Common myeloid progenitor, CD34-positive (primary cell): ENCODE measurements around the gene CNGA4.

Experiments used
- CTCF ChIA-PET: fragments of 350-600 bp; sonication (Branson Sonifier 250); formaldehyde crosslinking; loops from one replicate; lab custom pipeline; 2021; ENCODE audit warnings: antibody characterized with exemption; lab: Charles Lee
- POLR2A ChIA-PET: fragments of 350-600 bp; sonication (Branson Sonifier 250); formaldehyde crosslinking; loops from one replicate; lab custom pipeline; 2021; ENCODE audit warnings: antibody characterized with exemption; lab: Charles Lee
- DNase-seq, 3 donors: peaks; one replicate each; pipeline versions ENCODE4 v3.0.0 to v3.0.0-alpha.2; 2013
- H3K27ac ChIP-seq, 2 experiments: 1 replicate in 1 of 2; 2 replicates in 1 of 2; pipeline ENCODE4 v1.7.0; 2013; ENCODE audit warnings: inconsistent platforms in 2 of 2, low read length in 2 of 2, mild to moderate bottlenecking in 2 of 2, low read depth in 1 of 2, moderate library complexity in 1 of 2; ENCODE audit not compliant: severe bottlenecking in 2 of 2, insufficient read depth in 1 of 2, poor library complexity in 1 of 2
- H3K27me3 ChIP-seq, 5 experiments: replicated peaks in 2 of 5; 1 replicate in 3 of 5; 2 replicates in 2 of 5; pipeline versions ENCODE4 v1.6.1 to v1.7.0; 2013; ENCODE audit warnings: low read length in 4 of 5, mild to moderate bottlenecking in 2 of 5, moderate library complexity in 2 of 5, inconsistent platforms in 1 of 5; ENCODE audit not compliant: insufficient read depth in 5 of 5, control insufficient read depth in 4 of 5
- H3K36me3 ChIP-seq, 4 experiments: 1 replicate in 2 of 4; 2 replicates in 2 of 4; pipeline versions ENCODE4 v1.6.1 to v1.7.0; 2013; ENCODE audit warnings: low read length in 3 of 4, control low read depth in 1 of 4, mild to moderate bottlenecking in 1 of 4; ENCODE audit not compliant: control insufficient read depth in 4 of 4, insufficient read depth in 4 of 4
- H3K4me1 ChIP-seq, 4 experiments: 1 replicate in 3 of 4; 2 replicates in 1 of 4; pipeline versions ENCODE4 v1.6.1 to v1.7.1; 2013; ENCODE audit warnings: low read length in 3 of 4, mild to moderate bottlenecking in 3 of 4, control low read depth in 1 of 4, inconsistent platforms in 1 of 4, moderate library complexity in 1 of 4; ENCODE audit not compliant: control insufficient read depth in 4 of 4, insufficient read depth in 4 of 4; ENCODE audit errors: control extremely low read depth in 1 of 4
- H3K4me3 ChIP-seq, 7 experiments: 1 replicate in 4 of 7; 2 replicates in 3 of 7; pipeline versions ENCODE4 v1.5.1 to v1.7.0; 2013; ENCODE audit warnings: mild to moderate bottlenecking in 7 of 7, low read length in 6 of 7, moderate library complexity in 6 of 7, inconsistent platforms in 2 of 7, low read depth in 2 of 7, control low read depth in 1 of 7; ENCODE audit not compliant: insufficient read depth in 4 of 7, control insufficient read depth in 1 of 7; ENCODE audit errors: extremely low read depth in 1 of 7
- H3K9me3 ChIP-seq, 5 experiments: 1 replicate in 4 of 5; 2 replicates in 1 of 5; pipeline versions ENCODE4 v1.6.1 to v1.7.1; 2013; ENCODE audit warnings: low read length in 4 of 5, mild to moderate bottlenecking in 2 of 5, inconsistent platforms in 1 of 5, low read depth in 1 of 5, moderate library complexity in 1 of 5; ENCODE audit not compliant: control insufficient read depth in 4 of 5, insufficient read depth in 2 of 5; ENCODE audit errors: control extremely low read depth in 1 of 5
- WGBS: methylation state at CpG from one replicate; pipeline ENCODE4 v1.1.5; 2013; ENCODE audit not compliant: insufficient coverage; 5-methylcytosine and 5-hydroxymethylcytosine counted together

The CNGA4 gene

DNA sequence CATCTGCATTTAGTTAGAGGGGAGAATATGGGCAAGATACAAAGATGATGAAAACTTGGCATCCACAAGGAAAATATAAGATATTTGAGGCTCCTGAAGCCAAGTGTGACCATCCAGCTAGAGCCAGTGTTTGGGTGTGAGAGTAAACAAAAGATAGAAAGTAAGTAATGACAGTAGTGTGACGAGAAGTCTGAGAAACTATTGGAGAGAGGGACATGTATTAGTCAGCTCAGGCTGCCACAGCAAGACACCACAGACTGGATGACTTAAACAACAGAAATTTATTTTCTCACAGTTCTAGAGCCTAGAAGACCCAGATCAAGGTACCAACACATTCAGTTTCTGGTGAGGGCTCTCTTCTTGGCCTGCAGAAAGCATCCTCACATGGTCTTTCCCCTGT is 14.3 kb downstream of the CNGA4 start:
- whole genome bisulfite sequencing: 100% methylated on average over 1 of the region's 1 CpG
- Histone ChIP-seq H3K27ac (no peak overlapping the region), H3K36me3 (no peaks in the 10 kb centered on the region), H3K9me3 (peaks cover 0 to 4% (median 0%) of the 10 kb centered on the region in 5 experiments), H3K4me3 (no peak overlapping the region), H3K4me1 (no peaks in the 10 kb centered on the region), H3K27me3 (peaks cover 3 to 37% (median 16%) of the 10 kb centered on the region in 5 experiments)
- ChIA-PET POLR2A (no interaction called here), CTCF (interaction anchor here (1.1 to 2.1 kb wide), 3 partner anchors 15 to 100 kb away, joined by 3 to 6 read pairs (median 3); no protein-coding TSS in a partner anchor)
- DNase-seq: no peak

DNA sequence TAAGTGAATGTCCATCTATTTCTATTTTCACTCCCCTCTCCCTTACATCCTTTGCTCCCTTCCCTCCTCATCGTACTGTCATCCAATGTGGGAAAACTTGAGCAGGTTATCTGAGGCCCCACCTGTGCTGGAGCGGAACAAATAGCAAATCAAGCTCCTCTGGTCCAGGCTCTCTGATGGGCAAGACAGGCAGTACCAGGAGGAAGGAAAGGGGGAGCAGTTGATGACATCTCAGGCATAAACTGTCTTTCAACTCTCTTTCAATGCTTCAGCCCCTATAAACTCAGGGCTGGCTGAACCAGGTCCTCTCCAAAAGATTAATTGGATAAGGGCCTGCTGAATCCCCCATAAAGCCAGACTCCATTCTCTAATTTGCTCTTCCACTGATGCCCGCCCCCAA is 19.3 kb downstream of the CNGA4 start:
- peaks cover 0 to 4% (median 0%) of the 10 kb centered on the region in 5 experiments for H3K9me3 ChIP-seq
- ChIA-PET POLR2A (no interaction called here), CTCF (interaction anchor here (0.8 kb wide), 1 partner anchor 105 kb away, joined by 3 read pairs; no protein-coding TSS in a partner anchor)
- no peaks in the 10 kb centered on the region for H3K36me3 ChIP-seq
- 79% methylated on average over 2 of the region's 3 CpGs for WGBS
- peak in 1 of 3 donors; percentile 14 for DNase-seq
- H3K4me3 ChIP-seq: no peak overlapping the region
- peaks cover 14 to 86% (median 40%) of the 10 kb centered on the region in 5 experiments for H3K27me3 ChIP-seq
- H3K27ac ChIP-seq: no peak overlapping the region
- H3K4me1 ChIP-seq: peaks cover 0 to 16% (median 8%) of the 10 kb centered on the region in 4 experiments

- H3K27me3 ChIP-seq: peaks cover 15 to 91% (median 40%) of the 10 kb centered on the region in 5 experiments
- peaks cover 0 to 4% (median 0%) of the 10 kb centered on the region in 5 experiments for H3K9me3 ChIP-seq
- ChIA-PET CTCF (interaction anchor here (0.8 to 2.7 kb wide), 2 partner anchors 95 to 104 kb away, joined by 3 to 6 read pairs; no protein-coding TSS in a partner anchor), POLR2A (no interaction called here)
- WGBS: 7% methylated on average over 15 of the region's 16 CpGs
- peak in 1 of 3 donors; percentile 49 for DNase-seq
- H3K4me1 ChIP-seq: peaks cover 0 to 16% (median 8%) of the 10 kb centered on the region in 4 experiments
- H3K4me3 ChIP-seq: peak overlapping the region in 2 of 7 experiments; percentile 54 to 68
- H3K27ac ChIP-seq: no peak overlapping the region
- H3K36me3 ChIP-seq: no peaks in the 10 kb centered on the region
These were observed 19.7 kb downstream of the CNGA4 start for GRCh38 chr11:6258571-6259081.

DNA sequence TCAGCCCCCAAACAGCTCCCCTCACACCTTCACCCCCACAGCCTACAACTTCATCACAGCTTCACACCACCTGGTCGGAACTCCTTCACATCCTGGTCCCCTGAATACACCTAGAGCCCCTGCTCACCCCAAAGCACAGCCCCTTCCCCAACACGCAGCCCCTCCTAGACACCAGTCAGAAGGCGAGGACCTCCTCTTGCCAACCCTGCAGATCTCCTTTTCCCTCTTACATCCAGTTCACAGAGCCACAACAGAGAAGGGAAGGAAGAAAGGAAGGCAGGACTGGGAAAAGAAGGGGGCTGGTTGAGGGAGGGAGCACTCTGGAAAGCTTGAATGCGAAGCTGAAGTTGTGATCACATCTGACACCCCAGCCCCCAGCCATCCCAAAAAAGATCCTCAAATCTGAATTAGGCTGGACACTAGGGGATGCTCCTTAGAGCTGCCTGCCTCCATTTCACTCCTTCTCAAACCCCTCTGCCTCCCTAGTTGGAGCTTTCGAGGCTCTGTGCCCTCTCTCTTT is 21.4 kb downstream of the CNGA4 start:
- POLR2A ChIA-PET: no interaction called here
- no peaks in the 10 kb centered on the region for H3K36me3 ChIP-seq
- H3K27ac ChIP-seq: no peak overlapping the region
- H3K4me1 ChIP-seq: peaks cover 0 to 16% (median 8%) of the 10 kb centered on the region in 4 experiments
- WGBS: 0% methylated on average over 1 of the region's 5 CpGs
- peak overlapping the region in 2 of 7 experiments; percentile 33 to 68 for H3K4me3 ChIP-seq
- H3K9me3 ChIP-seq: peaks cover 0 to 4% (median 0%) of the 10 kb centered on the region in 5 experiments
- peaks cover 19 to 95% (median 43%) of the 10 kb centered on the region in 5 experiments for H3K27me3 ChIP-seq
- CTCF ChIA-PET: interaction anchor here (1.1 to 2.7 kb wide), 6 partner anchors 8 to 94 kb away, joined by 3 to 12 read pairs (median 5); no protein-coding TSS in a partner anchor
- no peak for DNase-seq

DNA sequence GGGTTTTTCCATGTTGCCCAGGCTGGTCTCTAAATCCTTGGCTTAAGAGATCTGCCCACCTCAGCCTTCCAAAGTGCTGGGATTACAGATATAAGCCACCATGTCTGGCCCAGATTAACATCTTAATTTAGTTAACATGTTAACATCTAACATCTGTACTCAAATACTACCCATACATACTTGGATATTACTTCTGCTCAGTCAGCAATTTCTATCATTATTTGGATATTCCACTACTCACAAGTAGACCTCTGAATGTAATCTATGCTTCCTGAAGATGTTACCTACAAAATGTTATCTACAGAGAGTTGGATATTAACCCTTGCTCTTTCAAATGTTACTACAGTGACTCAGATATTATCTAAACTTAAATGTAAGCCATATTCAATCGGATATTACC is 24.8 kb downstream of the CNGA4 start:
- CTCF ChIA-PET: no interaction called here
- no peaks in the 10 kb centered on the region for H3K9me3 ChIP-seq
- no peak overlapping the region for H3K27ac ChIP-seq
- POLR2A ChIA-PET: no interaction called here
- H3K36me3 ChIP-seq: no peaks in the 10 kb centered on the region
- peaks cover 20 to 71% (median 27%) of the 10 kb centered on the region in 5 experiments for H3K27me3 ChIP-seq
- peaks cover 0 to 14% (median 7%) of the 10 kb centered on the region in 4 experiments for H3K4me1 ChIP-seq
- H3K4me3 ChIP-seq: no peak overlapping the region
- WGBS: 100% methylated on average over 1 of the region's 1 CpG
- DNase-seq: no peak

DNA sequence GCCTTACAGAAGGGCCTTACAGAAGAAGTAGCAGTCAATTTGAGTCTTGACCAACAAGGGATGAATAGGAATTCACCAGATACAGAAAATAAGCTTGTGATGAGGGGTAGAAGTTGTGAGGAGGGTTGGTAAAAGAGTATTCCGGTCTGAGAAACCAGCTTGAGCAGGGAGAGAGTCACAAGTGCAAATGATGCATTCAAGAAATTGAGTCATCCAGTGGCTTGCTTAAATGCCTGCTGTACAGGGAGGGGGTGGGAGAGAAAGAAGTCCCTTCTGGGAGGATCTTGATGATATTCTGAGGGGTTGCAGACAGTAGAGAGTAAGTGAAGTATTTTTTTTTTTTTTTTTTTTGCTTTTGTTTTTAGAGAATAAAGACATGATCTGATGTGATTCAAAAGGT is 29.9 kb downstream of the CNGA4 start:
- peaks cover 6 to 35% (median 18%) of the 10 kb centered on the region in 5 experiments for H3K27me3 ChIP-seq
- no peak for DNase-seq
- H3K9me3 ChIP-seq: no peaks in the 10 kb centered on the region
- H3K27ac ChIP-seq: no peak overlapping the region
- H3K4me1 ChIP-seq: peaks cover 0 to 2% (median 1%) of the 10 kb centered on the region in 4 experiments
- WGBS: 100% methylated on average over 1 of the region's 1 CpG
- no peaks in the 10 kb centered on the region for H3K36me3 ChIP-seq
- POLR2A ChIA-PET: no interaction called here
- no peak overlapping the region for H3K4me3 ChIP-seq
- CTCF ChIA-PET: interaction anchor here (1.4 to 1.9 kb wide), 2 partner anchors 16 to 94 kb away, joined by 3 to 4 read pairs; no protein-coding TSS in a partner anchor

- peak in 2 of 3 donors; percentile 10 to 29 for DNase-seq
- Histone ChIP-seq H3K9me3 (no peaks in the 10 kb centered on the region), H3K4me1 (peaks cover 0 to 2% (median 1%) of the 10 kb centered on the region in 4 experiments), H3K36me3 (no peaks in the 10 kb centered on the region), H3K27me3 (peaks cover 3 to 26% (median 16%) of the 10 kb centered on the region in 5 experiments), H3K27ac (no peak overlapping the region), H3K4me3 (no peak overlapping the region)
- ChIA-PET POLR2A (no interaction called here), CTCF (interaction anchor here (1.5 to 1.9 kb wide), 3 partner anchors 93 to 246 kb away, joined by 3 to 6 read pairs (median 4); no protein-coding TSS in a partner anchor)
- WGBS: 80% methylated on average over 15 of the region's 24 CpGs
These were observed 31.1 kb downstream of the CNGA4 start for GRCh38 chr11:6269994-6270393.
